GM19351 (cell line): Measurements from ENCODE around the gene FNBP1.
"Not testable (repeated sequence)": the region's sequence is repeated elsewhere in the genome, so short reads cannot be mapped to it uniquely, and the experiment has no call there.

Experiments
- ATAC-seq: cut with Tn5 transposase; IDR thresholded peaks from one replicate; pipeline ENCODE4 v1.9.1; 2021; ENCODE audit warnings: mild to moderate bottlenecking, moderate library complexity; ENCODE audit not compliant: unreplicated experiment

FNBP1 gene

GRCh38 chr9:129995409-129996160 lies 47.4 kb downstream of the FNBP1 start:
- no peak for ATAC-seq

- ATAC-seq, result no peak
Measured at GRCh38 chr9:129994882-129995281, 48.1 kb downstream of the FNBP1 start.

- not testable (repeated sequence) for ATAC-seq
Measured at GRCh38 chr9:129991139-129991538, 51.9 kb downstream of the FNBP1 start.

GRCh38 chr9:129990269-129991010 lies 52.5 kb downstream of the FNBP1 start:
- ATAC-seq, result no peak

GRCh38 chr9:129989740-129990139 lies 53.2 kb downstream of the FNBP1 start:
- no peak for ATAC-seq

- ATAC-seq, result peak; percentile 2
Measured at GRCh38 chr9:129989362-129989708, 53.7 kb downstream of the FNBP1 start.

- peak; percentile 45 for ATAC-seq
Measured at GRCh38 chr9:129988607-129989361, 54.2 kb downstream of the FNBP1 start.

GRCh38 chr9:129987941-129988340 lies 55.0 kb downstream of the FNBP1 start:
- ATAC-seq, result no peak

GRCh38 chr9:129987047-129987446 lies 55.9 kb downstream of the FNBP1 start:
- peak; percentile 43 for ATAC-seq

GRCh38 chr9:129984589-129984988 lies 58.4 kb downstream of the FNBP1 start:
- ATAC-seq, result not testable (repeated sequence)

GRCh38 chr9:129983891-129984290 lies 59.1 kb downstream of the FNBP1 start:
- no peak for ATAC-seq

GRCh38 chr9:129981180-129981907 lies 61.6 kb downstream of the FNBP1 start:
- ATAC-seq, result no peak

GRCh38 chr9:129980224-129980623 lies 62.8 kb downstream of the FNBP1 start:
- not testable (repeated sequence) for ATAC-seq

- no peak for ATAC-seq
Measured at GRCh38 chr9:129979071-129979745, 63.8 kb downstream of the FNBP1 start.

- ATAC-seq, result no peak
Measured at GRCh38 chr9:129972816-129973215, 70.2 kb downstream of the FNBP1 start.

- no peak for ATAC-seq
Measured at GRCh38 chr9:129968690-129969485, 74.1 kb downstream of the FNBP1 start.

- no peak for ATAC-seq
Measured at GRCh38 chr9:129964901-129965734, 77.9 kb downstream of the FNBP1 start.

- peak; percentile 87 for ATAC-seq
Measured at GRCh38 chr9:129962889-129963703, 79.9 kb downstream of the FNBP1 start.
